NOMO-1 treated with dmso at 0.1 percent for 144 hours (cell line): ENCODE results near the gene IL36A.
A peak's percentile ranks its signal among the peaks of the same experiment; 100 is the strongest.

Source experiments
- DNase-seq: peaks from one replicate; lab custom pipeline; 2025; ENCODE audit not compliant: unreplicated experiment; lab: John Stamatoyannopoulos, UW

The IL36A gene

GRCh38 chr2:113005030-113005509 is at the start of gene IL36A:
Gene IL36A, plus strand, starts transcription at chr2:113005459. Its CDS starts 413 bp downstream, at chr2:113005872.
- DNase-seq: no peak

GRCh38 chr2:112957511-112957910 is 47.7 kb upstream of the IL36A start:
- no peak for DNase-seq

GRCh38 chr2:112958428-112959108 is 46.7 kb upstream of the IL36A start:
- DNase-seq: peak; percentile 28

- DNase-seq: no peak
Observed at GRCh38 chr2:112959109-112959812, 46.0 kb upstream of the IL36A start.

GRCh38 chr2:112960230-112960825 is 44.9 kb upstream of the IL36A start:
- DNase-seq: no peak

- DNase-seq: no peak
Observed at GRCh38 chr2:112962308-112963175, 42.7 kb upstream of the IL36A start.

- no peak for DNase-seq
Observed at GRCh38 chr2:112967023-112967422, 38.2 kb upstream of the IL36A start.

- DNase-seq: no peak
Observed at GRCh38 chr2:112972423-112973086, 32.7 kb upstream of the IL36A start.

GRCh38 chr2:112973156-112973555 is 32.1 kb upstream of the IL36A start:
- no peak for DNase-seq

- DNase-seq: no peak
Observed at GRCh38 chr2:112977559-112978056, 27.7 kb upstream of the IL36A start, which contains the start of gene IL36G. Gene IL36G, plus strand, starts transcription at chr2:112978006. Its CDS starts 633 bp downstream, at chr2:112978639.

GRCh38 chr2:112979731-112980130 is 25.5 kb upstream of the IL36A start:
- no peak for DNase-seq

- no peak for DNase-seq
Observed at GRCh38 chr2:112980537-112980936, 24.7 kb upstream of the IL36A start.

- no peak for DNase-seq
Observed at GRCh38 chr2:112985090-112985489, 20.2 kb upstream of the IL36A start.

GRCh38 chr2:112989611-112990010 is 15.6 kb upstream of the IL36A start:
- no peak for DNase-seq

GRCh38 chr2:112993831-112994230 is 11.4 kb upstream of the IL36A start:
- no peak for DNase-seq

GRCh38 chr2:112994648-112995047 is 10.6 kb upstream of the IL36A start:
- no peak for DNase-seq

- no peak for DNase-seq
Observed at GRCh38 chr2:112995346-112995920, 9.8 kb upstream of the IL36A start.

- DNase-seq: no peak
Observed at GRCh38 chr2:112996635-112997034, 8.6 kb upstream of the IL36A start.

GRCh38 chr2:112997151-112997550 is 8.1 kb upstream of the IL36A start:
- no peak for DNase-seq

- DNase-seq: no peak
Observed at GRCh38 chr2:113000436-113000835, 4.8 kb upstream of the IL36A start.
